NCI-H1417 (cell line): ENCODE results near the gene ZFYVE26.
A peak's percentile ranks its signal among the peaks of the same experiment; 100 is the strongest.
"Not testable (repeated sequence)": the region's sequence is repeated elsewhere in the genome, so short reads cannot be mapped to it uniquely, and the experiment has no call there.

Experiments used
- DNase-seq, 3 experiments: peaks; one replicate each; lab custom pipeline; 2025; lab: John Stamatoyannopoulos, UW

The ZFYVE26 gene

DNA sequence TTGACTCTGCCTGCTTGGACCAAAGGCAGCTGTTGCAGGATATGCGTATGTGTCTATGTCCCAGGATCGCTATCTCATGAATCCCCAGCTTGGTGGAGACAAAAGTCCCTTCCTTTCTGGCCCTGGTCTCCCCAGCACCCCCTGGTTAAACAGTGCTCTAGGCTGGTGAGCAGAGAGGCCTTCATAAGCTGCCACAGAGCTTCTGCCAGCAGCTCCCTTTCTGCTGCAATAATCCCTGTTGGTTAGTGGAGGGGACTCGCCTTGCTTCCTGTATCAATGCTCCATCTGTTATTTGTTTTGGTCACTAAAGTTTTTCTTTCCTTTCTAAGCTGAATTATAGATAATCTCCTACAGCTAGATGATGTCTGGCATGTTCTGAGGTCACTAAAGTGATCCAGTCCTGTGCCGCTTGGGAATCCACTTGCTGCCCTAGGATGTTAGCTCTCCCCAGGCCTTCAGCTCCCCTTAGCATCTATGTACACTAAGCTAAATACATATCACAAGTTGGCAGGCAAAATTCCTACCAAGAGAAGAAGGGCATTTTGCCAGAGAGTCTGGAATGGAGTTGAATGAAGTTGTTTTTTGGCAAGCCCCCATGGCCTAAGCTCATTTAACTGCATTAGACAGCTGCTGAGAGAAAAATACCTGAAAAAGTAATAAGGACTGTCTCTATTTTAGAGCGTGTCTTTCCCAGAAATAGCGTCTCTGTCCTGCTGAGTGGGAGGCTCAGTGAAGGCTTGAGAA lies 66.9 kb downstream of the ZFYVE26 start:
- no peak for DNase-seq

DNA sequence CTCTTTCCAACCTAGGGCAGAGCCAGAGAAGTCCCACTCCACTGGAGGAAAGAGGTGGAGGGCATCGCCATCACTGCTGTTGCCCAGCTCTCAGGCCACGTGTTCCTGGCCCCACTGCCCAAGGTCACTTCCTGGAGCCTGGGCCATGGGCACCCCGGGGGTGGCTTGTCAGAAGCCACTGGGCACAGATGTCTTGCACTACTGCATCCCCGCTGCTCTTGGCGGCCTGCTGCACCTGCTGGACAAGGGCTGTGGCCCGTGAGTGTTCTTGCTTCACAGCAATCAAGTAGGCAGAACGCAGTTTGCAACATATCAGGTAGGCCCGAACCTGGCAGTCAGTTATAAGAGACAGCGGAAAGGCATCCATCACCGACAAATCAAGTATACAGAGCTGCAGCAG lies 68.1 kb downstream of the ZFYVE26 start:
- no peak for DNase-seq

DNA sequence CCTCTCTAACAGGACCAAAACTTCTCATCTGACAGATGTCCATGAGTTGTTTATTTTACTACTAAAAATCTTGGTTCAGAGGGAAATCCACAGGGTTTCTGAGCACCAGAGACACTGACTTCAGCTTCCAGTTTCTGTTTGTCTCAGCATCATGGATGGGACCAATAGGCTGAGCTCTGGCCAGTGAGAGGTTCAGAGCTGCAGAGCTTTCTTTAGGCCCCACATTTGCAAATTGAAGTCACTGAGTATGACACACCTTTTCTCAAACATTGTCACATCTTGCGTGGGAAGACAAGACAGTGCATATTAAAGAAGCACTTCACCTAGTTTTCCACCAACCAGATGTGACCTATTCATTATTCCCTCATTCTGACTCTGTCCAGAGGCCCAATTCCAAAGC lies 69.5 kb downstream of the ZFYVE26 start:
- DNase-seq: no peak

DNA sequence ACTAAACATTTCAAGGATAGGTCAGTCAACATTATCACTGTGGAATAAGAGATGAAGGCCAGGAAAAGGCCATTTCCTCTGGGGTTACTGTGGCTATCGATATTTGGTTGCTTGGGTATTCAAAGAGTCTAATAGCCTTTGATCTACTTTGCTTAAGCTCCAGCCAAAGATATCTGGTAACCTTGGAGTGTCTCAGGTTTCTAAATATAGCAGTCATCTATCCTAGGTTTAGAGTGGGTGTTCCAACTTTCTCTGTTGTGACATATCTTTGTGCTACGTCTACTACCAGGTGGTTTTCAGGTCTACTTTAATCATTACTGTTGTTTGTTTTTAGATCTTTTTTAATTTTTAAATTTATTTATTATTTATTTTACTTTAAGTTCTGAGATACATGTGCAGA lies 72.3 kb downstream of the ZFYVE26 start:
- no peak for DNase-seq

DNA sequence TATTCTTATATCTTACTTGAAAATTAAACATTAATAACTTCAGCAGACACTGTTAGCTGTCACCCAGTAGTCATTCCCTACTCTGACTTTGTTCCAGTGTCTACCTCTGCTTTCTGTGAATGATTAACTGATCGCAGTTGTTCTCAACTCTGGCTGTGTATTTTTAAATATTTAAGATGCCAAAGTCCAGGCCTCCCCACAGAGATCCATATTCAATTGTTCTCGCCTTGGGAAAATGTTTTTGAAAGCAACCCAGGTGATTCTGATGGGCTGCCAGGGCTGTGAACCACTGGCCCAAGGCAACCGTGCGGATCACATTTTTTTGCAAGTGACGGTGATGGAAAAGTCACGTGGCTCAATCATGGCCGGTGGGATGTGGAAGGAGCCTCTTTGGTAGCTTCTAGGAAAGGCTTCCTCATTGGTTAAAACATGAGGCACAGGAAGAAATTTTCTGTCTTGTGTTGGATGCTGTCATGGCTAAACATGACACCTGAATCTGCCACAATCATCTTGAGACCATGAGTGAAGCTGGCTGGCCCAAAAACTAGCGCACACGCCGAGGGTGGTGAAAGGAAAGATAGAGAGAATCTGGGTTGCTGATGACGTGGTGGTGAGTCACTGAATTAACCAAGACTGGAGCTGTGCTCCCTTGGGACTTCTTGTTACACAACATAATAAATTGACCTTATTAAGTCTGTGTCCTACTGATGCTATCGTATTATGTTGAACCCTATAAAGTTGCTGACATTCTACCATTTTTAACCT lies 77.5 kb downstream of the ZFYVE26 start:
- DNase-seq: no peak

DNA sequence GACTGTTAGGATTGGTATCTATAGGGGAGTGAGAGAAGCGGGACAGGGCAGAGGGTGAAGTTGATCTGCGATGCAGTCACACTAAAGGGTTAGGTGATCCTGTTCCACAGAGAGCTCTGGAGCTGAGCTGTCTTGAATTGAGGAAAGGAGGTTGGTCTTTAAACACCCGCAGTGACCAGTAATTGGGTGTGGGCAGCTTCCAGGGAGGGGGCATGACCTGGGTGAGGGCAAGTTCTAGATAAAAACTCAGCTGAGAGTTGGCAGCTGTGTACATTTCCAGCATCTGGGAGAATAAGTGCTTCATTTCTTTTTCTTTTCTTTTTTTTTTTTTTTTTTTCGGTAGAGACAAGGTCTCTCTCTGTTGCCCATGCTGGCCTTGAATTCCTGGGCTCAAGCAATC lies 79.6 kb downstream of the ZFYVE26 start:
- DNase-seq: no peak

DNA sequence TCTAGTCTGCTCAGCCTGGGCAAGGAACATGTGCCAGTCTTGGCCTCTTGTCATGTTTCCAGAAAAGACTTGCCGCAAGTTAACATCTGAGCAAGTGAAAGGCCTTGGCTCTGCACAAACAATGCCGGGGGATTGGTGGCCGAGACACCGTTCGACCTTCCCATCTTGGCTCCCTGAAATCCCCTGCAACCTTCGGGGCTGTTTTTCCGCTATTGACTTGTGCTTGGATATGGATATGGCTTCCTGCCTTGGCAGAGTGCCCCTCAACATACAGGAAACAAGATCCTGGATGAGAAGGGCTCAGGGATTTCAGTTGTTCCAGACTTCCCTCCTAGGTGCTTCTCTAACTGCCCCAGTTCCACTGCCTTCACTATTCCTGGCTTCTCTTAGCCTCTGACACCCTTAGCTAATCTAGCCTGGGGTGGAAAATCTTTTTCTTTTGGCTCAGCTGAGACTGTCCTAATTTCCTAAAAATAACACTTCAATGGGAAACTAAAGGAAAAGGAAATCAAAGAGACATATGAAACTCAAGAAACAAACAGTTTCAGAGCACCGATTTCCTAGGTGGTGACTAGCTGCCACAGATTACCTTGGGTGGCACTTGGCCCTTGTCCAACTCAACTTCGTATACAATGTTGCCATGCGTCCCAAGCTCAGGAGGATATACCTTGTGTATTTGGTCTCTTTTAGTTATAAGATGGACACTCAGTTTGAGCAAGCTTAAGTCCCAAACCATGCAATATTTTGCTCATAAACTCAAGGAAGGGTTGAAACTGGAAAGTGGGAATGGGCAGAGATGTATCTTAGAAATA lies 80.8 kb downstream of the ZFYVE26 start:
- DNase-seq: no peak

DNA sequence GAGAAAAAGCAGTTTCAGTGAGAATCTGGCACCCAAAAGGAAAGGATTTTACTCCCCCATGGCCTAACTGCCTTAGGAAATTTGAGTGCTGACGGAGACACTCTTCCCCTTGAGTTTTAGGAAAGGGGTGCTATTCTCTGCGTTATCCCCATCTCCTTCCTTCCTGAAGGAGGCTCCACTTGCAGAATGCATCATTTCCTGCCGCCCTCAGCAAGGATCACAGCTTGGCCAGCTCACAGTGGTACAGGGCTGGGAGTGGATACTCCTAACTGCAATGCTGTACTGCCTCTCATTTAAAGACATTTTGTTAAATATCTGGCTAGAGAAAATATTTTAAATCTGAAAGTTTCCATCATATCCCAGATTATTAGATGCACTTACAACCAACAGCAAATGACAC lies 81.7 kb downstream of the ZFYVE26 start:
- no peak for DNase-seq

DNA sequence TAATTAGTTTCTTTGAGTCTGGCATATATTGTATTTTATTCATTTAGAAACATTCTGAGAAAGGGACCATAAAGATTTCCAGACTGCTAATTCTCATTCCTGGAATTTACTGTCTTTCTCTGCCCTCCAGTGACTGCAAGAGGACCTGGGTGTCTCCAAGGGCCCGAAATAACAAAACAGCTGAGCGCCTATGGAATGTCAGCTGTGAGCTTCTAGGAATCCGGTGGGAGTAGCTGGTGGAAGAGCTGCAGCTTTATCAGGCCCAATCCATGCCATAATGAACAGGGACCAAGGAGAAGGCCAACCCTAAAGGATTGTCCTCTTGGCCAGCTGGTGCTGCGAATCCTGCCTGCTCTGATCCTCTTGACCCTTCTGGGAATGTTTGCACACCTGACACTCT lies 82.8 kb downstream of the ZFYVE26 start:
- no peak for DNase-seq

DNA sequence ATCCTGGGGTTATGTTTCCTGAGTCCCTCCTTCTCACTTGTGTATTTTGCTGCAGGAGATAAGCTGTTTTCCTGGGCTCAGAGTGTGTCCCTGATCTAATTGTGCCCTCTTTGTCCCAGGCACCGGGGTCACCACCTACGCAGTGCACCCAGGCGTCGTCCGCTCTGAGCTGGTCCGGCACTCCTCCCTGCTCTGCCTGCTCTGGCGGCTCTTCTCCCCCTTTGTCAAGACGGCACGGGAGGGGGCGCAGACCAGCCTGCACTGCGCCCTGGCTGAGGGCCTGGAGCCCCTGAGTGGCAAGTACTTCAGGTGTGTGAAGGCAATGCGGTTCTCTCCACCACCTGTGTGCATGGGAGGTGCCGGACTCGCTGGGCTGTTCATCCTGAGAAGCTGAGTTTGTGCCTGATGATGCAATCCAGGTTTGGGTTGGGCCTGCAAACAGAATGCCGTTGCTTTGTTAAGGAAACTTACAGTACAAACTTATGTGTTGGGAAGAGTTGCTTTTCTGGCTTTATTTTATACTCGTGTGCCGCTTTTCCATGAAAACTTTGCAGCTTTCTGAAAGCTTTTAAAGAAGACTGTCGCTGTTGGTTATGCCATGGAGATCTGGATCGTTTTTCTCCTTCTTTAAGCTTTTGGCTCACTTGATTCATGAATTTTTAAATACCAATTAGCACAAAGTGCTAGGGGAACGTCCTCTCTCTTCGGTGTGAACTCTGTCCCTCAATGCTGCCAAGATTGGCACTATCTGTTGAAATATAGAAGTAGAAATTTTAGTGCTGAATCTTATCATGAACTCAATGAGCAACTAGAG lies 87.1 kb downstream of the ZFYVE26 start:
- no peak for DNase-seq

DNA sequence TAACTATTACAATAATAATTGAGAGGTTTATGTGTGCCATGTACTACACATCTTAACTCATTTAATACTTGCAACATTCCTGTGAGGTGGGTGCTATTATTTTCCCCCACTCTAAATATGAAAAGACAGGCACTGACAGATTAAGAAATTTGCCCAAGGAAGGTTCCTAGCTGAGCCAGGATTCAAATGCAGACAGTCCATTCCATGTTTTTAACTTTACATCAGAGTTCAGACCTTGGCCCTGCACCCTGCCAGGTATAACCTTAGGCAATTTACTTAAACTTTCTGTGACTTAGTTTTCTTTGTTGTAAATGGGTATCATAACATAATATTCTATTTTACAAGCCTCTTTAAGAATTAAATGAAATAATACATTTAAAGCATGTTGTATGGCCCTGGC lies 88.1 kb downstream of the ZFYVE26 start:
- DNase-seq: no peak

DNA sequence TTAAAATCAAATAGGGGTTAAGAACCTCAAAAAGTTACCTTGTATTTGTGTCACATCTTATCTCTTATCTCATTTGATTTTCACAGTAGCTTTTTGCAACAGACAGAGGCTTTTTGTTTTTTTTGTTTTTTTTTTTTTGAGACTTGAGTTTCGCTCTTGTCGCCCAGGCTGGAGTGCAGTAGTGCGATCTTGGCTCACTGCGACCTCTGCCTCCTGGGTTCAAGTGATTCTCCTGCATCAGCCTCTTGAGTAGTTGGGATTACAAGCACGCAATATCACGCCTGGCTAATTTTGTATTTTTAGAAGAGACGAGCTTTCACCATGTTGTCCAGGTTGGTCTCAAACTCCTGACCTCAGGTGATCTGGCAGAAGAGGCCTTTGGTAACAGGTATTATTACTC lies 89.0 kb downstream of the ZFYVE26 start:
- no peak for DNase-seq

DNA sequence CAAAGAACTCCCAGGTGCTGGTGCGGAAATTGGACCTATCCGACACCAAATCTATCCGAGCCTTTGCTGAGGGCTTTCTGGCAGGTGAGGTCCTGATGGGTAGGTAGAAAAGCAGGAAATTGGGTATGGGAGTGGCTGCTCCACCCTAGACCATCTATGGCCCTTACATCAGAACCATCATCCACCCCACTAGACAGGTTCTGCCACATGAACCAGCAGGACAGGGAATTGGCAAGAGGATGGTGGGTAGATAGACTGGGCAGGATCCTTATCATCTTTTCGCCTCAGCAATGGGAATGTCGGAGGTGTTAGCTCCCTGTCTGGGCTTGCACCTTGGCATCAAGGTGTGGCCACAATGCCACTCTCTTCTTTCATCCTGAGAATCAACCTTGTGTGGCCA lies 91.2 kb downstream of the ZFYVE26 start:
- DNase-seq: no peak

DNA sequence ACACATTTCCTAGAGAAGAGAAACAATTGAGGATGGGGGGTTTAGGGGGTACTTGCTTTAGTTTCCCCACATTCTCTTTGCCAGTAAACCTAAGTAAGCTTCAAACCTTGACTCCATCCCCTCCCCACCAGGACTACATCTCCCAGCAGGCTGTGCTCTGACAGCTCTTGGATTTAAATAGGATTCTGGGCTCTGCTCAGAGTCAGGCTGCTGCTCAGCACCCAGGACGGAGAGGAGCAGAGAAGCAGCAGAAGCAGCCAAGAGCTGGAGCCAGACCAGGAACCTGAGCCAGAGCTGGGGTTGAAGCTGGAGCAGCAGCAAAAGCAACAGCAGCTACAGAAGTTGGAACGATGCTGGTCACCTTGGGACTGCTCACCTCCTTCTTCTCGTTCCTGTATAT lies 94.1 kb downstream of the ZFYVE26 start:
- DNase-seq: peak in 1 of 3 experiments; percentile 6

DNA sequence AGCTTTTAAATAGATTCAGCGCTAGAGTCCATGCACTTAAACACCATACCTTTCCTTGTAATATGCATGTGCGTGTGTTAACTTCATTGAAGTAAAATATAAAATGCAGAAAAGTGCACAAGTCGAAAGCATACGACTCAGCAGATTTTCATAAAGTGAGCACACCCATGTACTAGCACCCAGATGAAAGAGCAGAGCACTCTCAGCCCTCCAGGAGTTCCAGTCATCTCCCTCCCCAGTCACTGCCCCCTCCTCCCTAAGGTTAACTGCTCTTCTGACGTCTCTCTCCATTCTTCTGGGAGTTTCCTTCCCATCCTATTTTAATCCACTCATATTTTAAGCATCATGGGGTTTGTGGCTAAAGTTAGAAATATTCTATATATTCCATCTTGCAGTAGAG lies 94.5 kb downstream of the ZFYVE26 start:
- DNase-seq: no peak

DNA sequence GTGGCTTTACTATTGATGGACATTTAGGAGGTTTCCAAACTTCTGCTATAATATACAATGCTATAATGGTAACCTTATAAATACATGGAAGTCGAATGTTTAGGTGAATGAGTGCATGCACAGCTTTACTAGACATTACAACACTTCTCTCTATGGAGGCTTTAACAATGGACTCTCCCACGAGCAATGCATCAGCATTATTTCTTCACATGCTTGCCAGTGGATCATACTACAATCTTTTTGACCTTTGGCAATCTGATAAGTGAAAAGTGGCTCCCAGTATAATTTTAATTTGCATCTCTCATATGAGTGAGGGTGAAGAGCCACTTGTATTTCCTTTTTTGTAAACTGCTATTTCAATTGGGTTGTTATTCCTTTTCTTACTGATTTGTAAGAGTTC lies 96.5 kb downstream of the ZFYVE26 start:
- no peak for DNase-seq

DNA sequence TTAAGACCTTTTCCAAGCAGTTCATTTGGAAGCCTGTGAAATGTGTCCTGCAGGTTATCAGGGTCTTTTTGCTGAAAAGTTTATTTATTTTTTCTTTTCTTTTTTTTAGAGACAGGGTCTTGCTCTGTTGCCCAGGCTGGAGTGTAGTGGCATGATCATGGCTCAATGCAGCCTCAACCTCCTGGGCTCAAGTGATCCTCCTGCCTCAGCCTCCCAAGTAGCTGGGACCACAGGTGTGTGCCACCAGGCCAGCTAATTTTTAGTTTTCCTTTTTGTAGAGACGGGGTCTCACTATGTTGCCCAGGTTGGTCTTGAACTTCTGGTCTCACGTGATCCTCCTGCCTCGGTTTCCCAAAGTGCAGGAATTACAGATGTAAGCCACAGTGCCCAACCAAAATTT lies 97.0 kb downstream of the ZFYVE26 start:
- not testable (repeated sequence) for DNase-seq

DNA sequence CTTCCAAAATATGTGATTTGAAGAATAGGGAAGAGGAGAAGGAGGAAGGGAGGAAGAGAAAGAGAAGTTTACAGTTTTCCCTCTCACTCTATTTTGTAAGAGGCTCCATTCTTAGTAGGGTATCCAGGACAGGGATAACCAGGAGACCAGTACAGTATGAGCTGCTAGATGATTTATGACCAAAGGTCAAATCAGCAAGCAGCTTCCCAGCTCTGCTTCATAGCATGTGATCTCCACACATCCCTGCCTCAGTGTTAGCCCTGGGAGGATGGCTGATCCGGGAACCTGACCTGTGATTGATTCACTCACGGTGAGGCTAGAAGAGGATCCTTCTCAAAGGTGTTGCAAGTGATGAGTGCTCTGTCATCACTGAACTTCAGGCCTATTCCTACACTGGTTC lies 98.1 kb downstream of the ZFYVE26 start:
- no peak for DNase-seq

DNA sequence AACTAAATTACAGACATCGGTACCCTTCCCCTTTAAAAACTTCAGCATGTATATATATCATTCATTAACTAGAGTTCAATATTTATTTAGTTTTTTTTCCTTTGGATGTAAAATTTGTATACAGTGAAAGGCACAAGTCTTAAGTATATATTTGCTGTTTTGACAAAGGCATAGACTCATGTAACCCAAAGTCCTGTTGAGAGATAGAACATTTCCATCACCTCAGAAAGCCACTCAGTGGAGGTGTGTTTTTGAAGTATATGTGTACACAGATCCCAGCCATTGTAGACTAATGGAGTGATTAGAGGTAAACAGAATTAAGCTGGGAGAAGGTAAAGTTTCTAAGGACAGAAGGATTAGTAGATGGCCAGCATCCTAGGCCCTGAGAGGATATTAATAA lies 99.3 kb downstream of the ZFYVE26 start:
- peak in 1 of 3 experiments; percentile 10 for DNase-seq

DNA sequence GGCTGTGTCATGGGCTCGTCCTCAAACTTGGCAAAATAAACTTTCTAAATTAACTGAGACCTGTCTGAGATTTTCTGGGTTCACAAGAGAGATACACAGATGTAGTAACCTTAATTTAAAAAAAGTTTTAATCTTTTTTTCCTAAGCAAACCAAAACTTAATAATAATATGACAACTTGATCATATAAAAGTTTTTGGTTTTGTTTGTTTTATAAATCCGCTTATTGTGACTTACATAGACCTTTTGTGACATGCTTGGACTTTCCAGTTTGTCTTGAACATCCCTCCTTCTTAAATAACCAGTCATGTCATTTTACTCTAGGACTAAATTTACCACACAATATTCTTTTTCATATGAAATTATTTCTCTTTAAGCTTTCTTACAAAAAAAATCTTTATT lies 106.2 kb downstream of the ZFYVE26 start:
- peak in 1 of 3 experiments; percentile 16 for DNase-seq

DNA sequence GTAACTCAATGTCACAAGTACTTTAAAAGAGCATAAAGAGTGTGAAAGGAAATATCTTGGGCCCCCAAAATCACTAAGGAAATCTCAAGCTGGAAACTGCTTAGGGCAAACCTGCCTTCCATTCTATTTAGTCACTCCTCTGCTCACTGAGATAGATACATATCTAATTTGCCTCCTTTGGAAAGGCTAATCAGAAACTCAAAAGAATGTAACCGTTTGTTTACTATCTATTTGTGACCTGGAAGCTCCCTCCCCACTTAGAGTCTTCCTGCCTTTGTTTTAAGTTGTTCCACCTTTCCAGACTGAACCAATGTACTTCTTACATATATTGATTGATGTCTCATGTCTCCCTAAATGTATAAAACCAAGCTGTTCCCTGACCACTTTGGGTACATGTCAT lies 106.6 kb downstream of the ZFYVE26 start:
- DNase-seq: not testable (repeated sequence)

DNA sequence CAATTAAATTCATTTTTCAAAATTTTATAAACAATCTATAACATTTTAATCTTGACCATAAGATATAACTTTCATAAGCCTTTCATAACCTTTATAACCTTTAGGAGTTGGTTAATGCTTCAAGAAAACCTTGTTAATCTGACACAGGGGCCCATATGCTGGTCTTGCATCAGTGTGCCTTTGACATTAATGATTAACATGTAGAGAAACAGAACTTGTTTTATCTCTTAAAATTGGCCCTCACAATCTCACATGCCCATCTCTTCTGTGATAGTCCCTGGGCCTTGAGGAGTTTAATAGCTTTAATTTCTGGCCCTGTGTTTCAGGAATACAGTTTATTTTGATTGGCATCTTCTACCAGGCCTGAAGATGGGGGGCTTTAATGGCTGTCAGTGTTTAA lies 107.0 kb downstream of the ZFYVE26 start:
- not testable (repeated sequence) for DNase-seq
